Stromal cell of bone marrow (primary cell): ENCODE measurements around the gene IL1RAPL1.
"Not testable (repeated sequence)": the region's sequence is repeated elsewhere in the genome, so short reads cannot be mapped to it uniquely, and the experiment has no call there.

Experiments used
- DNase-seq: peaks from one replicate; pipeline ENCODE4 v3.0.0-alpha.2; 2012; ENCODE audit warnings: low read depth

IL1RAPL1 gene

DNA sequence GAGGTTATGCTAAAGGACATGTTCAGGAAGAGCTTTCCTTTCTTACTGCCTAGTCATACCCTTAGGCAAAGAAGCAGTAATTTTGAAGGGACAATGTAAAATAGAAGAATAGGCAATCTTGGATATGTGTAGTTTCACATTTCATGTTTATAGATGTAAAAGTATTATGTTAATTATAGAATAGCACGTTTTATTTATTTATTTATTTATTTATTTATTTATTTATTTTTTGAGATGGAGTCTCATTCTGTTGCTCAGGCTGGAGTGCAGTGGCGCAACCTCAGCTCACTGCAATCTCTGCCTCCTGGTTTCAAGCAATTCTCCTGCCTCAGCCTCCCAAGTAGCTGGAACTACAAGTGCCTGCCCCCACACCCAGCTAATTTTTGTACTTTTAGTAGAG lies 535.6 kb downstream of the IL1RAPL1 start:
- not testable (repeated sequence) for DNase-seq

DNA sequence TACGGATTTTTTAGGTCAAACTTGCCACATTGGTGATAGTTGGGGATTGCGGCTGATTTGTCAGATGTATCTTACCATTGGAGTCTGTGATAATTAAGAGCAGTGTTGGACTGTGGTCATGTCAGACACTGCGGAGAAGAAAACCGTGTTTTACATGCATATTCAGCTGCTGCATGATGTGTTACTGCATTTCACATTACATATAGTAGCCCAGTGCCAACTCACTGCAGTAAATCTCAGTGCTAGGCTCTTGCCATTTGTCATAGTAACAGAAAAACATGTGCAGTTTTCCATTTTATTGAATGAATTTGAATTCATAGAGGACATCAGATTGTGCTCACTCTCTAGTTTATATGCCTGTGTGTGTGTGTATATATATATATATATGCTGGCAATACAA lies 543.7 kb downstream of the IL1RAPL1 start:
- no peak for DNase-seq

DNA sequence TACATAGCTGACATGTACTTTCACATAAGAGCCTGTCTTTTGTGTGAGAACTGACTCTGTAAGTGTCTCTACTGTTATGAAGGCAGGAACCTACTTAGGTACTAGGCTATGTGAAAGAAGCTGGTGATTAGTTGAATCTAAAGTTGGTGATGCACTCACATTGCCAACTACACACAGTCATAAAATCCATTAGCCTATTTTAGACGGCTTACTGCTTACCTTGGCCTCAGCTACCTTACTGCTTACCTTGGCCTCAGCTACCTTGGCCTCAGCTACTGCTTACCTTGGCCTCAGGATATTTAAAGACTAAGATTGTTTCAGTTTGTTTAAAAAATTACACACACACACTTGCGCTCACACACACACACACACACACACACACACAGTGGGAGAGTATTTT lies 549.7 kb downstream of the IL1RAPL1 start:
- DNase-seq, result no peak

DNA sequence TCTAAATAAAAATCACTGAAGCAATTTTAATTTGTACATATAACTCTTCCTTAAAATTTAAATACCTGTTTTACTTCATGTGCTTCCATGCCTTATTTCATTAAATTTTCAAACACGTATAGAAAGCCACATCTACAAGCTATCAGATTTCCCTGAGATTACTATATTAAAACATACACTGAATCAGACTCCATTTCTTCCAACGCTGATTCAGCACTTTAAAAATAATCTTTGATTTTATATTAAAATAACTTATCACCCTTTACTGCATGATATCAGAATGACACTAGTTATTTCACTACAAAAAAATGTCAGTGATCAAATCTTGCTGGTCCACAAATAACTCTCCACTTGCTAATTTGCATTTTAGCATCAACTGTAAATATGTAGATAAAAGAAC lies 550.8 kb downstream of the IL1RAPL1 start:
- DNase-seq, result no peak

DNA sequence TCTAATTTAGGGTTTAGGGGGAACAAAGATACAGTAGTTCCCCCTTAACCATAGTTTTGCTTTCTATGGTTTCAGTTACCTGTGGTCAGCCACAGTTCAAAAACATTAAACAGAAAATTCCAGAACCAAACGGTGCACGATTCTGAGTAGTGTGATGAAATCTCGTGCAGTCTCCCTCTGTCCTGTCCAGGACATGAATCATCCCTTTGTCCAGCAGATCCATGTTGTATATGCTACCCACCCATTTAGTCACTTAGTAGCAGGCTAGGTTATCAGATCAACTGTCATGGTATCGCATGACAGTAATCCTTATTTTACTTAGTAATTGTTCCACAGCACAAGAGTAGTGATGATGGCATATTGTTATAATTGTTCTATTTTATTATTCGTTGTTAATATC lies 556.1 kb downstream of the IL1RAPL1 start:
- no peak for DNase-seq

DNA sequence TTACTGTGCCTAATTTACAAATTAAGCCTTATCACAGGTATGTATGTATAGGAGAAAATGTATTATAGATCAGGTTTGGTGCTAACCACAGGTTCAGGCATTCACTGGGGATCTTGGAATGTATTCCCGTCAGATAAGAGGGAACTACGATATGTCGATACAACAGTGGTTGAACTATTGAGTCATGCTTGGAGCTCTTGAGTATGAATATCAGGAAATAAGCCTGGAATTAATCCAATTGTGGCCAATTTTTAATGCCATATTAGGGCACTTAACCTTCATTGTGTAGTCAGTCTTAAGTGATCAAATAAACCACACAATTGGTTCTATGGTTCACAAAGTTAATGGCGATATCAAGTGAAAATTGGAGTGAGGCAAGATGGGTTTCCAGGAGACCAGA lies 556.5 kb downstream of the IL1RAPL1 start:
- no peak for DNase-seq

DNA sequence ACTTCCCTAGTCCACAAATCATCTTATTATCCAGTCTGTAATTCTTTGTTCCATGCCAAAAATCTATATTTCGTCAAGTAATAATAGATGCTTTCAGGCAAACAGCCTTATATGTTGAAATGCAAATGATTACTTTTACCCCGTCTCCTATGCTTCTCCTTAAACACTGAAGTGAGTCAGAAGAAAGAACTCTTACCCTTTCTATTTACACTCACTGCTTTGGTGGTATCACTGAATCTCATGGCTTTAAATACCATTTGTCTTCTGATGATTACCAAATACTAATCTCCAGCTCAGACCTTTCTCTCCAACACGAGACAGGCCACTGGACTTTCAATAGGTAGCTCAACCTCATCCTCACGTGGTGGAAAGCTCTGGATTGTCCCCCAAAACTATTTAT lies 558.1 kb downstream of the IL1RAPL1 start:
- no peak for DNase-seq

DNA sequence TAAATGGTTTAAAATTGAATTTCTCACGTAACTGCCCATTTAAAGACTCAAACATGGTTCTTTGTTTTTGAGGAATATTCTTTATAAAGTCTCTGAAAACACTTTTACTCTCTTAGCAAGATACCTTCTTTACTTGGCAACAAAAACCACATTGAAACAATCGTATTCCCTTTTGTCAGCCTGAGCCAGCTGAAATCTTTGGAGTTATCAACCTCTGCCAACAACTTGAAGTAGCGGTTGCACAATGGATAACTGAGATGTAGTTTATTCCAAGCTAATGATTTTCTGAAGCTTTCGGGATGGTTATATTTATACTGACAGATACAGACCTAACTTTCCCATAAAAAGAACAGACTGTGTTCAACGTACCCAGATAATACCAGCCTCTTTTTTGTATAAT lies 561.3 kb downstream of the IL1RAPL1 start:
- no peak for DNase-seq

DNA sequence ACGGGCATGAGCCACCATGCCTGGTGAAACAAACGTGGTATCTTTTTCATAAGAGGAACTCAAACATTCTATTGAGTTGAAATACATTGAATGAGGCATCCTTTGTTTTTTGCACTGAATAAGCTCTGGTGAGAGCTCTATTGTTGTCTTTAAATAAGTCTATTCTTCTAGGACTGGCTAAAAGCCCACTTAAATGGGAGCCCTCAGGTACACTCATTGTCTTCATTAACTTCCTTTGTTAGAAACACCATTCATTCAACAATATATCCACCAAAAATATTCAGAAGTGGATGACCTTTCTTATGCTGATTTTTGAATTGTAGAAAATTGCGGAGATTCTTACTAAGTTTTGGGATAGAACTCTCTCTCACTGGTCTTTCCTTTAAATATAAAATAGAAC lies 568.0 kb downstream of the IL1RAPL1 start:
- DNase-seq, result no peak

DNA sequence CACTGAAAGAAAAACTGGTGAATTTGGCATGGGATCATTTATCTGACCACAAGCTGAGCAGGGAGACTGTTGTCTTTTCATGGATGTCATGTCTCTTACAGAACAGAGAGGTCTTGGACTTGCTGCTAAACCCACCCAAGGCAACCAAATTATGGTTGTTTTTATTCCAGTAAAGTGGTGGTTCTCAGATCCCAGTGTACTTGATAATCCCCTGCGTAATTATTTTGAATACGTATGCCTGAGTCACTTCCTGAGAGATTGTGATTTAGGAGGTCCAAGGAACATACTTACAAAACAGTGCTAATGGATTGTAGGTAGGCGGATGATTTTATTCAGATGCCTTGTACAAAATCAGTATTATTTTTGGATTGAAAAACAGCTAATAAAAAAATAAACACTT lies 585.6 kb downstream of the IL1RAPL1 start:
- DNase-seq, result no peak

DNA sequence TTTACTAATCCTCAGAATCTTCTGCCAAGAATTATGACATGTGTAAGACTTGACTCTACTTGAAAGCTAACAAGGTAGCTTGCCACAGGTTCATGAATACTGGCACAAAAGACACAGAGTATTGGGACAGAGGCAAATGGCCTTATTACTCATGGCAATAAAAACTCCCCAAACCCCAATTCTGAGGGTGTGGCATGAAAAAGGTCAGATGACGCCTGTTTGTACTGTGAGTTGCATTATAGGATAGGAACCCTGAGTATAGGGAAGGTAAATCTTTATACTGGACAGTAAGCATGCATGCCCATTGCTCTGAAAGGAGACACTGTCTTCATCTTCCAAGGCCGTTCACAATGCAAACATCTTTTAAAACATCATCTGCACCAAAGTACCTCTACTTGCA lies 600.0 kb downstream of the IL1RAPL1 start:
- no peak for DNase-seq

DNA sequence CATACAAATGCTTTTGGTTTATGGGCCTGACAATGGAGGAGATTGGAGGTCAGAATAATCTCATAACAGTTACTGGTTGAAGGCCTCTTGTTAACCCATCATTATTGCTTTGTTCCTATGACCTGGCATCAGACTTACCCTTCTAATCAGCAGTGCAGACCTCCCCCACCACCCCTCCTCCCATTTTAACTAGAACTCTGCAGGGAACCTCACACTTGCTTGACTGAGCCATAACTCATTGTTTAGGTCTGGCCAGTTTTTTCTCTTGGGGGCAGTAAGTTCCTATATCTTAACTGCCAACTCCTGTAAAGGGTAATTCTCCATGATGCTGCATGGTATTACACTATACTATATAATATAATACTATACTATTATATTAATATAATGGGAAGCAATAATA lies 609.3 kb downstream of the IL1RAPL1 start:
- DNase-seq, result no peak

DNA sequence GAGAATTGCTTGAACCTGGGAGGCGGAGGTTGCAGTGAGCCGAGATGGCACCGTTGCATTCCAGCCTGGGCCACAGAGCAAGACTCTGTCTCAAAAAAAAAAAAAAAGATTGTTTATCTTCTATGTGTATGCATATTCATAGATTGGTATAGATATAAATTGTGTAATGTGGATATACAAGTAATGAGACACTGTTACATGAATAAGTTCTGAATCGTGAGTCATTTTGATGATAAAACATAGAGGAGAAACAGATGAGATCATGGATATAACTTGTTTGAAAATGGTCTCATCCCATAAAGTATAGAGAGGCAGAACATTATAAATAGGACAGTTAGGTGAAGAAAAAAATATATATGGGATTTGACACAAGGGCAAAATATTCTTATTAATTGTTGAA lies 628.0 kb downstream of the IL1RAPL1 start:
- no peak for DNase-seq

DNA sequence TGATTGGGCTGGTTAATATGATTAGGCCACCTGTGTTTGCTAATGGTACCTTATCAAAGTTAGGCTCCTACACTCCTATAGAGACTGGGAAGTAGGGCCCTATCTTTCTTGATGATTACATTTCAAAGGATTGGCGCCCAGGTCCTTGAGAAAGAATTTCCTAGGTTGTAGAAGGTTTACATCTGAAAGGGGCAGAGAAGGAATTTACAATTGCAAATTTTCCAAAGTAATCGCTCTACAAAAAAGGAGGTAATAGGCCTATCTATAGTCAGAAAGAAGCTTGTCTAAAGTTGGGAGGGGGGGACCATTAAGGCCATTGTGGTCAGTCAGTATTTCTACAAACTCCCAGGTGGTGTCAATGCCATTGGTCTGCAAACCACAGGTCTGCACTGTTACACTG lies 638.4 kb downstream of the IL1RAPL1 start:
- DNase-seq, result no peak

DNA sequence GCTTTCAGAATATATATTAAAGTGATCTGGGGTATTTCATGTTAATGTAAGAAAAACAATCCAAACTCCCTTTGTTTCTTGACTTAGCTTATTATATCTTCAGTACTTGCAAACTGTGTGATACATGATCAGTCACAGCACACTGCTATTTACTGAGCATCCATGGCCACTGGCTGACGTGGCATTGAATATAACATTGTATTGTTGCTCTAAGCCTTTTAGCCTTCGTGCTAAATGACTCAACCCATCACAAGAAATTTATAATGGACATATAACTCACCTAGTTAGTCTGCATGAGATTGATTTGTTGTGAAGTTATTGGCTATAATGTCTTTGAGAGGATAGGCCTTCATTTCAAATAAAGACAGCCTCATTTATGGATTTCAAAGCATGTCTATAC lies 642.6 kb downstream of the IL1RAPL1 start:
- DNase-seq, result peak; percentile 23

DNA sequence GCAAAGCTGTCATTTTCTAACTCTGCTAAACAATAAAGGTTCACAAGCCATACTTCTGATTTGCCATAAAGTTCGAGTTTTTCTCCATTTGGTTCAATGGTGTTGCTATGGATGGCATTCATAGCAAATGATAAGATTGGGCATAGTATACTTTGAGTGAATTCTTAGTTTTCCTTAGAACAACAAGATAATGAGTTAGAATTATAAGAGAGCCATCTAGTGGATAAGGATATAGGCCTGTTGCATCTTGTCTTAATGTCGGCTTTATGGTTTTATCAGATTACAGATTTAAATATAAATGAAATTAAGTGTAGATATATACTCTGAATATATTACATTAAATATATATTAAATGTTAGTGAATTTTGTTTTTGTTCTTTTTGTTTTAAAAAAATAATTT lies 644.6 kb downstream of the IL1RAPL1 start:
- DNase-seq, result no peak

DNA sequence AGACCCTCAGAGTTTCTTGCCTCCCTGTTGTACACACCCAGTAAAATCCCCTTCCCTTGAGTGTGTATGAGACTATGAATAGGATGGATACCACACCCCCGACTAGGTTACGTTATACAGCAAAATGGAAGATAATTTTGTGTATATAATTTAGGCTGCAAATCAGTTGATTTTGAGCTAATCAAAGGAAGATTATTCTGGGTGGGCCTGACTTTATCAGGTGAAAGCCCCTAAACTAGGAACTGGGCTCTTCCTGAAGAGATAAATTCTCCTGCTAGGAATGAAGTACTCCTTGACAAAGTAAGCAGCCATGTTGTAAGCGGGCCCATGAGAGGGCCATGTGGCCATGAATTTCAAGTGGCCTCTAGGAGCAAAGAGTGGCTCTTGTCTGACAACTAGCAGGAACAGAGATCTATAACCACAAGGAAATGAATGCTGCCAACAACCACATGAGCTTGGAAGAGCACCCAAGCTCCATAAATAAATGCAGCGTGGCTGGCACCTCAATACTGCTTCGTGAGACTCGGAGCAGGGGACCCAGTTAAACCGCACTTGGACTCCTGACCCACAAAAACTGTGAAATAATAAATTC lies 646.4 kb downstream of the IL1RAPL1 start:
- no peak for DNase-seq

DNA sequence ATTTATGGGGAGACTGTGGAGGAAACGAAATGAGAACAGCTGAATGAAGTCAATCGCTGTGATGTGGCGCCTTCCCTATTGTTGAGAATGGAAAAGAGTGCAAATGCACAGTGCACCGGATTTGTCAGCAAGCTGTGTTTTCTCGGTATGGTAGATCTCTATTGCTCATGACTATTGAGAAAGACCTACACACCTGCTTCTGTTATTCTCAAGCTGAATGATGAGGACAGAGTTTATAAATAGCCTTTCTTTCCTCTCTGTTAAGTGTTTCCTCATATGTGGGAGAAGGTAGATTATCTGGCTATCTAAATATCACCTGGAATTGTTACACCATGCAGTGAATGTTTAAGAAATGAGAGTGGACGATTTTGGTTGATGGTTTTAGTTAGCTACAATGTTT lies 650.7 kb downstream of the IL1RAPL1 start:
- no peak for DNase-seq

DNA sequence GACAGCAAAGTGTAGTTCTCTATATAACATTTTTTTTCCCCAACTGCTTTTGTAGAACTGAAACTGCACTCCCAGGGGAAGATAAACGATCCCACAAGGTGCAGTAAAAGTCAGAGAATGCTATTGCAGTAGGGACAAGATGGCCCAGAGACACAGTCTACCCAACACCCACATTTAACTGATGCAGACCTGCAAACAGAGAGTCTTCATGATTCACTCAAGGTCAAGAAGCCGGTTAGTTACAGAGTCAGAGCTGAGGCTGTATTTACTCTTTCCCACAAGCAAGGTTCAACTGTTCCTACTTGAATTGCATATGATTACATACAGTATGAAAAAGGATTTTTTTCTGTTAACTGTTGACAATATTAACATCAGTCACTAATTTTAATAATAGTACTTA lies 654.6 kb downstream of the IL1RAPL1 start:
- DNase-seq, result no peak

DNA sequence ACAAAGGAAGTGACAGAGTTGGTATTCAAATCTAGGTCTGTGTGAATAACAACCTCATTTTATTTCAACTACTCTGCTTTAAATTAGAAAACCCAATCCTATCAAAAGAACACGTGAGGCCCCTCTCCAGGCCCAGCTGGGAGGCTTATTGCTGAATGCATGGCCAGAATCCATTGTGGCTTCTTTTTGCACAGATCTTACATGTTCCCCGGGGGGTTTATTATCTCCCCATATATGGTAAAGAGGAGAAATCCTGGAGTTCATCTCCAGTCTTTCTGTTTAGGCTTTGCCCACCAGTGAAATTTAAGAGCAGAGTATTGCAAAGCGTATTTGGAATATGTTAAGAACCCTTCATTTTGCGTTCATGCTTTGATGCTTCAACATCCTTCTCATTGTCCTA lies 655.6 kb downstream of the IL1RAPL1 start:
- no peak for DNase-seq

DNA sequence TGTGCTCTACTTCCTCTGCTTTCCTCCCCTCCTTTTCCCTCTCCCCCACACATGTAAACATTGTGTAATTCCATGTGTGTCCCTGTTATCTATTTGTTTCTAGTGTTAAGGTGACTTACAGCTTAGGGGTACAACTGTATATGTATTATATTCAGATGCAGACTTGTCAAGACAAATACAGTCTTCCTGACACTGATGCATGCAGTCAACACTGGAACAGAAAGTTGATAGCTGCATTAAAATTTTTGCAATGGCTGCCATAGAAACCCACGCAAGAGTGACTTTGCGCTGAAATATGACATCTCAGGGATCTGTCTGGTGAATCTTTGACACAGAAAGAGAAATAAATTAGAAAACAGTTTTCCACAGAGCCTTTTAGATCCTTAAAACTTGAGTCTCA lies 656.7 kb downstream of the IL1RAPL1 start:
- no peak for DNase-seq

DNA sequence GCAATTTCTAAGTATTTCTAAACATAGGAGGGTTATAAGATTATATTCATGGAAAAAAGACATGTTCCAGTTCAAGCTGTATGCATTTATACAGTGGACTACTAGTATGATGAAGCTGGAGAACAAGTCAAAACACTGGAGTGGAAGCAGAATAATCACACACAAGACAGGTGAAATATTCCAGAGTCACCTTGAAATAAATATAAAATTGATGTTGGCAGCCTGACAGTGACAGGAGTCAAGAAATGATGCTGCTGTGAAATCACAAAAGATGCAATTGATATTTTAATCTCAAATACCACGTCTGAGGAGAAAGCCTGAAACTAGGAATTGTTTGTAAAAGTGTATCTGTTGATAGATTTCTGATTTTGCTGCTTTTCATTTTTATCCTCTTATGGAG lies 667.3 kb downstream of the IL1RAPL1 start:
- no peak for DNase-seq

DNA sequence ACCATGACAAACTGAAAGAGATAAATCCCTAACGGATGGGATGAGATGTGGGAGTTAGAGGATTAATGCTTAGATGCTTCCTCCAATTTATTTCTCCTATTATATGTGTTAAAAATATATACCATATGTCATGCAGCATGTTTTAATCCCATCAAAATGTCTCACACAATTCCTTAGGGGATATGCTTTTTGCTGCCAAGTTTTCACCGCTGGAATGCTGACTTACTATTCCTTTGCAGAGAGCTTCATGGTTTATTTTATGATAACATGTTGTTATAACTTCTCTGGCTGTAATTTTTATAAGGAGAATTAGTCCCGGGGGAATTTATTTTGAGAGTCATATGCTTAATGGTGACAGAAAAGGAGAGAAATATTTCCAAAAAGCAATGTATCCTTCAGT lies 670.3 kb downstream of the IL1RAPL1 start:
- peak; percentile 6 for DNase-seq

DNA sequence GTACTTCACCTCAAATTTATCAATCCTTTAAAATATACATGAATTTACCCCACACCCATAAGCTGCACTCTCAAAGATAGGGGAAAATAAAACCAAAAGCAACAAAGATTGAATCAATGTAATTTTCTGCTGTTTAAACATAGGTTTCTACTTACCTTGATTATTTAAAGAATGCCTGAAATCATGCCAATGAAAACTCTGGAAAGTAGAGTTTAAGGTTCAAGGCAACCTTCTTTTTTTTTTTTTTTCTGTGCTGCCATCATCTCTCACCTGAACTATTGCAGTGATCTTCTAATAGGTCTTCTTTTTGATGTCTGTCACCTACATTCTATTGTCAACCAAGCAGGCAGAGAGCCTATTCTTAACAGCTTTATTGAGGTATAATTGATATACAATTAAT lies 682.1 kb downstream of the IL1RAPL1 start:
- DNase-seq, result no peak

DNA sequence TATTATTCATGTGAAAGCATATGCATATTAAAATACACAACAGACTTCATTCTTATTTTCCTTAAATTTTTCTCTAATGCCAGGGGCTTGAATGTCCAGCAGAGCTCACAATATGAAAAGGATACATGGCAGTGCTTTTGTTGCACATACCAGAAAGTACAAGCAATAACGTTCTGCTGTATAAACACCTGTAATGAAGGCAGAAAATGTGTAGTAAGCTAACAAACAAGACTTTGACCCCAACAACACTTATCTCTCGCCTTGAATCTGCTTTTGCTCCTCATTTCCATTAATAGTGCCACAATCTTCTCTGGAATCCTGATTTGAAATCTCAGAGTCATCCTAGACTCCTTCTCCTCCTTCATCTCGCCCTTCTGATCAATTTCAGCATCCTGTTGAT lies 687.3 kb downstream of the IL1RAPL1 start:
- DNase-seq, result no peak
